GM21529 (cell line): ENCODE measurements around the gene CEACAM16.

Source experiments
- ATAC-seq: cut with Tn5 transposase; IDR thresholded peaks from one replicate; pipeline ENCODE4 v1.9.1; 2021; ENCODE audit not compliant: unreplicated experiment

Gene CEACAM16

GRCh38 chr19:44744871-44745332 lies 46.0 kb downstream of the CEACAM16 start:
- no peak for ATAC-seq

- ATAC-seq: no peak
Observed at GRCh38 chr19:44745341-44745831, 46.4 kb downstream of the CEACAM16 start.

GRCh38 chr19:44745887-44746600 lies 47.1 kb downstream of the CEACAM16 start:
- ATAC-seq: no peak

GRCh38 chr19:44746616-44746945 lies 47.6 kb downstream of the CEACAM16 start:
- ATAC-seq: no peak

GRCh38 chr19:44746946-44747738 lies 48.2 kb downstream of the CEACAM16 start:
- ATAC-seq: peak; percentile 38

- peak; percentile 4 for ATAC-seq
Observed at GRCh38 chr19:44747739-44748425, 48.9 kb downstream of the CEACAM16 start.

- peak; percentile 25 for ATAC-seq
Observed at GRCh38 chr19:44748426-44749254, 49.7 kb downstream of the CEACAM16 start, which contains the start of gene BCL3. Gene BCL3, plus strand, starts transcription at chr19:44748708. Its CDS starts 83 bp downstream, at chr19:44748791.

GRCh38 chr19:44749292-44749691 lies 50.3 kb downstream of the CEACAM16 start:
- ATAC-seq: no peak

- ATAC-seq: no peak
Observed at GRCh38 chr19:44749994-44750393, 51.0 kb downstream of the CEACAM16 start.

- ATAC-seq: no peak
Observed at GRCh38 chr19:44752123-44752815, 53.3 kb downstream of the CEACAM16 start.

GRCh38 chr19:44752816-44753625 lies 54.1 kb downstream of the CEACAM16 start:
- peak; percentile 62 for ATAC-seq

GRCh38 chr19:44753626-44753931 lies 54.6 kb downstream of the CEACAM16 start:
- ATAC-seq: no peak

GRCh38 chr19:44753932-44754749 lies 55.2 kb downstream of the CEACAM16 start:
- ATAC-seq: peak; percentile 38

- ATAC-seq: no peak
Observed at GRCh38 chr19:44754750-44755080, 55.8 kb downstream of the CEACAM16 start.

GRCh38 chr19:44755219-44755618 lies 56.3 kb downstream of the CEACAM16 start:
- no peak for ATAC-seq

GRCh38 chr19:44756089-44756562 lies 57.2 kb downstream of the CEACAM16 start:
- ATAC-seq: no peak

GRCh38 chr19:44757057-44757734 lies 58.2 kb downstream of the CEACAM16 start:
- ATAC-seq: no peak
